Ovary (tissue), 9 donors: Measurements from ENCODE around the gene CCDC141. TPM values are rescaled to one million over a fixed set of nuclear protein-coding genes. Genes with fewer than 3 reads are reported as not detected.

ENCODE experiments used
- DNase-seq, 5 donors: peaks; one replicate each; pipeline ENCODE4 v3.0.0-alpha.2; 2019 to 2020
- H3K27ac ChIP-seq, 2 donors: fragments of 200-600 bp; one replicate each; pipeline versions ENCODE4 v1.5.1 to v1.8.0; 2019 to 2022
- H3K27me3 ChIP-seq: fragments of 200-600 bp; one replicate; pipeline ENCODE4 v1.8.0; 2022
- H3K36me3 ChIP-seq: fragments of 200-600 bp; sonication (generic); one replicate; pipeline ENCODE4 v1.5.1; 2019
- H3K4me1 ChIP-seq: one replicate; pipeline ENCODE4 v1.8.1; 2013; ENCODE audit warnings: mild to moderate bottlenecking, moderate library complexity; ENCODE audit not compliant: insufficient read depth
- H3K4me3 ChIP-seq: fragments of 200-600 bp; sonication (generic); one replicate; pipeline ENCODE4 v1.5.1; 2017
- H3K9me3 ChIP-seq, 2 donors: fragments of 200-600 bp in 1 of 2; sonication (generic) in 1 of 2; one replicate each; pipeline versions ENCODE4 v1.5.1 to v1.8.1; 2013 to 2019; ENCODE audit warnings: mild to moderate bottlenecking in 1 of 2, moderate library complexity in 1 of 2
- EP300 ChIP-seq: sonication (generic); formaldehyde crosslinking; IDR thresholded peaks from one replicate; pipeline ENCODE4 v1.6.1; 2017; ENCODE audit warnings: antibody characterized with exemption
- POLR2A ChIP-seq: fragments of 450-650 bp; IDR thresholded peaks from one replicate; pipeline ENCODE4 v1.6.1; 2017; ENCODE audit warnings: antibody characterized with exemption, mild to moderate bottlenecking, moderate library complexity
- WGBS, 3 donors: extraction: QIAGEN DNeasy Blood & Tissue Kit in 1 of 3; methylation state at CpG; one replicate each; pipeline versions ENCODE4 v1.1.5 to v1.1.7; 2013 to 2017; 5-methylcytosine and 5-hydroxymethylcytosine counted together
- intact Hi-C, 4 donors: fragments of 100-400 bp; cut with DNase I; formaldehyde crosslinking; loops; one replicate each; pipeline versions ENCODE4 v1.11.0 to v1.15.1; 2022 to 2023
- polyA plus RNA-seq, 2 donors: library from polyadenylated mRNA; stranded (reverse); fragments of 200-250 nt in 1 of 2; fragments of 350-450 nt in 1 of 2; fragmentation: Illumina TruSeq in 1 of 2; extraction: RNeasy Lipid Tissue Mini Kit (QIAGEN cat#74804) in 1 of 2; gene quantifications; one replicate each; pipeline ENCODE4 v1.2.3, GENCODE V29; 2013 to 2014
- total RNA-seq, 7 donors: library from RNA; depleted of rRNA in 2 of 7; stranded (reverse); fragments of >200 nt in 2 of 7; fragmentation: NEBNext Ultra II Directional in 3 of 7; extraction: Animal tissue kit (Norgen Biotek cat#: 25700) in 3 of 7; gene quantifications; one replicate each; pipeline versions ENCODE4 v1.1.0 to v1.2.4, GENCODE V29; 2016 to 2023
- TF ChIP-seq, protein P1 (sequence below), 3 donors: fragments of 450-650 bp in 2 of 3; fragments of 200-600 bp in 1 of 3; IDR thresholded peaks; one replicate each; pipeline versions ENCODE4 v1.5.1 to v1.8.0; 2016 to 2022; ENCODE audit warnings: antibody characterized with exemption in 3 of 3, mild to moderate bottlenecking in 1 of 3
- donor health status: DM: no; HTN: no; CAD: no; lungs with moderate emphysema.
- donor health status: DM: no; HTN: no; CAD: no.
- donor health status: Bipolar disorder and iron deficiency.
- donor health status: DM: yes; HTN: yes; CAD: no.
- donor health status: DM: no; HTN: no; CAD: no.
- donor health status: DM: yes; HTN: yes; CAD: no.

CCDC141 gene
- total and polyA plus RNA-seq, 9 donors = 0.35 to 6.2 (median 0.77) TPM

DNA sequence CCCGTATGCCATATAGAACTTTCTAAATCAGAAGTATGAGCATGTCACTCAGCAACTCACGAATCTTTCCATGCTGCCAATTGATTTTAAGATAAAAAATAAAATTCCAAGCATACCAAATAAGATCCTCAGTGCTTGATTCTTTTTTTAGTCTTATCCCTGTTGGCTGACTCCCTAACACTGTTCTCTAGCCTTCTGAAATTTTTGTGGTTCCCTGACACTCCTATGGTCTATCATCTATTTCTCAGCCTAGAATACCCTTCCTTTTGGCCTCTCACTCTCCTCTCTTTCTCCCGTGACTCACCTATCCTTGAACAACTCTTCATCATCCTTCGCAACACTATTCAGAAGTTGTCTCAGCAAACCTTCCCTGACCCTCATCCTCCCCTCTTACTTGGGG lies 50.5 kb downstream of the CCDC141 start:
- no peak for DNase-seq
- no peaks in the 10 kb centered on the region for H3K4me1 ChIP-seq
- intact Hi-C loops = no loop called here
- no peaks in the 10 kb centered on the region for H3K9me3 ChIP-seq
- H3K36me3 ChIP-seq = no peaks in the 10 kb centered on the region
- H3K27me3 ChIP-seq = no peaks in the 10 kb centered on the region
- WGBS, 3 donors = 66 to 83% (median 82%) methylated on average over 4 of the region's 4 CpGs
- no peak overlapping the region for H3K4me3 ChIP-seq
- TF ChIP-seq, protein P1, sequence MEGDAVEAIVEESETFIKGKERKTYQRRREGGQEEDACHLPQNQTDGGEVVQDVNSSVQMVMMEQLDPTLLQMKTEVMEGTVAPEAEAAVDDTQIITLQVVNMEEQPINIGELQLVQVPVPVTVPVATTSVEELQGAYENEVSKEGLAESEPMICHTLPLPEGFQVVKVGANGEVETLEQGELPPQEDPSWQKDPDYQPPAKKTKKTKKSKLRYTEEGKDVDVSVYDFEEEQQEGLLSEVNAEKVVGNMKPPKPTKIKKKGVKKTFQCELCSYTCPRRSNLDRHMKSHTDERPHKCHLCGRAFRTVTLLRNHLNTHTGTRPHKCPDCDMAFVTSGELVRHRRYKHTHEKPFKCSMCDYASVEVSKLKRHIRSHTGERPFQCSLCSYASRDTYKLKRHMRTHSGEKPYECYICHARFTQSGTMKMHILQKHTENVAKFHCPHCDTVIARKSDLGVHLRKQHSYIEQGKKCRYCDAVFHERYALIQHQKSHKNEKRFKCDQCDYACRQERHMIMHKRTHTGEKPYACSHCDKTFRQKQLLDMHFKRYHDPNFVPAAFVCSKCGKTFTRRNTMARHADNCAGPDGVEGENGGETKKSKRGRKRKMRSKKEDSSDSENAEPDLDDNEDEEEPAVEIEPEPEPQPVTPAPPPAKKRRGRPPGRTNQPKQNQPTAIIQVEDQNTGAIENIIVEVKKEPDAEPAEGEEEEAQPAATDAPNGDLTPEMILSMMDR (IDR thresholded peaks at IDR 0.05) = no peak
- no peak for TF ChIP-seq POLR2A
- no peak for TF ChIP-seq EP300
- no peak overlapping the region for H3K27ac ChIP-seq

DNA sequence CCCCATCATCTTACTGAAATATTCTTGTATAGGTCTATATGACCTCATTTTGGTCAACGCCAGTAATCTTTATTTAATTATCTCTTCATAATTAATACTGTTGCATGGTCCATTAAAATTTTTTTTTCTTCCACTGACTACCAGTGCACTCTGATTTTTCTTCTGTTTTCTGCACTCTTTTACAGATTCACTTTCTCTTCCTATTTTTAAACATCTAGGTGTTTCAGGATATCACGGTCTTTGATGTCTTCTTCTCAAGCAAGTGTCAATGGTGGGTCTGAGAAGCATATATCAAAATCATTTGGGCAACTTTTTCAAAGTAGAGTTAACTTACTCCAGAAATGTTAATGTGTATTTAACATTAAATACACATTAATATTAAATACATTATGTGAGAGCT lies 51.4 kb downstream of the CCDC141 start:
- Histone ChIP-seq H3K9me3 (no peaks in the 10 kb centered on the region), H3K4me1 (no peaks in the 10 kb centered on the region), H3K4me3 (no peak overlapping the region), H3K36me3 (no peaks in the 10 kb centered on the region), H3K27me3 (no peaks in the 10 kb centered on the region), H3K27ac (no peak overlapping the region)
- 80 to 85% (median 84%) methylated on average over 2 of the region's 2 CpGs for WGBS, 3 donors
- intact Hi-C loops = no loop called here
- DNase-seq = no peak
- TF ChIP-seq, protein P1 (IDR thresholded peaks at IDR 0.05) = no peak
- TF ChIP-seq POLR2A (no peak), EP300 (no peak)

DNA sequence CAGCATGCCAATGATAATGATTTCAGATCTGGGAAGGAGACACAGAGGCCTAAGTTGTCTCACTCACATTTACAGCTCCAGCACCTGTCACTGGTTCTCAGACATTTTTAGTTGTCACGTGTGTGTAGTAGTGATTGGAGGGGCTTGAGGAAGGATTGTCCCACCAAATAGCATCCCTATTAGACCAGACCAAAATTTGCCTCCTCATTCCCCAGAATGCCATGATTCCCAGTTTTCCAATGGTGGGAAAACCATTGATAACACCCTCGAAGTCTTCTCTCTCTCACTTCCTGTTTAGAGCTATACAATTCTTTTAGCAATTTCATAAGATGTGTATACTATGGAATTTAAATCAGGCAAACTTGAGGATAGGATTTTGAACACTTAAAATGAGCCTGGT lies 52.5 kb downstream of the CCDC141 start:
- no peaks in the 10 kb centered on the region for H3K36me3 ChIP-seq
- no peaks in the 10 kb centered on the region for H3K4me1 ChIP-seq
- H3K27me3 ChIP-seq = no peaks in the 10 kb centered on the region
- H3K4me3 ChIP-seq = no peak overlapping the region
- no peak for DNase-seq
- no peak for TF ChIP-seq POLR2A
- TF ChIP-seq, protein P1 (IDR thresholded peaks at IDR 0.05) = no peak
- TF ChIP-seq EP300 = no peak
- intact Hi-C loops = no loop called here
- no peak overlapping the region for H3K27ac ChIP-seq
- WGBS, 3 donors = 80 to 87% (median 80%) methylated on average over 2 of the region's 2 CpGs
- H3K9me3 ChIP-seq = no peaks in the 10 kb centered on the region

DNA sequence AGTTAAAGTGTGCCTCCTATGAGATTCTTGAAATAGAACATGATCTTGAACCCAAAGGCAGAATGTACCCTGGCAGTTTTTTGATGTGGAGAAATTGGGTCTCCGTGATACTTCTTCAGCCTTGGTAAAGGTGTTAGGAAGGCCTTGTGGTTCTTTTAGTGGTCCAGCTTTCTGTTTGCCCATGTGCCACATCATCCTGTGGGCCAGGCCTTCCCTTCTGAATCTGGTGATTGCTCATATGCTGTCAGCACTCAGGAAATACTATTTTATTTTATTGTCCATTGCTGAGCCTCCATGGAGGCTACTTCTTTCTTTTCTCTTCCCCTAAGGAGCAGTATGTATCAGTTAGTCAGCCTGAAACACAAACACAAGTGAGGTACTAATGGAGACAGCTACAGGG lies 52.9 kb downstream of the CCDC141 start:
- no peaks in the 10 kb centered on the region for H3K4me1 ChIP-seq
- 90 to 100% (median 91%) methylated on average over 1 of the region's 1 CpG for WGBS, 3 donors
- no peak for TF ChIP-seq POLR2A
- TF ChIP-seq, protein P1 (IDR thresholded peaks at IDR 0.05) = no peak
- no peak for TF ChIP-seq EP300
- H3K4me3 ChIP-seq = no peak overlapping the region
- H3K27me3 ChIP-seq = no peaks in the 10 kb centered on the region
- H3K9me3 ChIP-seq = no peaks in the 10 kb centered on the region
- intact Hi-C loops = no loop called here
- H3K36me3 ChIP-seq = no peaks in the 10 kb centered on the region
- no peak overlapping the region for H3K27ac ChIP-seq
- DNase-seq = no peak

DNA sequence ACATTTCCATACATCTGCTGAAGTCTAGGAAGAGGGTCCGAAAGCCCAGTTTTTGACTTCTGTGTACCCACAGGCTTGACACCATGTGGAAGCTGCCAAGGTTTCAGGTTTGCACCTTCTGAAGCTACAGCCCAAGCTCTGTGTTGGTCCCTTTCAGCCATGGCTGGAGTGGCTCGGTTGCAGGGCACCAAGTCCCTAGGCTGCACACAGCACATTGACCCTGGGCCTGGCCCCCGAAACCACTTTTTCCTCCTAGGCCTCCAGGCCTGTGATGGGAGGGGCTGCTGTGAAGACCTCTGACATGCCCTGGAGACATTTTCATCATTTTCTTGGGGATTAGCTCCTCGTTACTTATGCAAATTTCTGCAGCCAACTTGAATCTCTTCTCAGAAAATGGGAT lies 55.7 kb downstream of the CCDC141 start:
- intact Hi-C loops = no loop called here
- DNase-seq = no peak
- no peak overlapping the region for H3K27ac ChIP-seq
- H3K4me3 ChIP-seq = no peak overlapping the region
- no peaks in the 10 kb centered on the region for H3K36me3 ChIP-seq
- H3K27me3 ChIP-seq = no peaks in the 10 kb centered on the region
- no peaks in the 10 kb centered on the region for H3K9me3 ChIP-seq
- no peaks in the 10 kb centered on the region for H3K4me1 ChIP-seq
- WGBS, 3 donors = 64 to 91% (median 82%) methylated on average over 4 of the region's 4 CpGs
- TF ChIP-seq EP300 (no peak), POLR2A (no peak)
- TF ChIP-seq, protein P1 (IDR thresholded peaks at IDR 0.05) = no peak
